ENCODE measurements around the gene ZSWIM9.

Gene ZSWIM9

DNA sequence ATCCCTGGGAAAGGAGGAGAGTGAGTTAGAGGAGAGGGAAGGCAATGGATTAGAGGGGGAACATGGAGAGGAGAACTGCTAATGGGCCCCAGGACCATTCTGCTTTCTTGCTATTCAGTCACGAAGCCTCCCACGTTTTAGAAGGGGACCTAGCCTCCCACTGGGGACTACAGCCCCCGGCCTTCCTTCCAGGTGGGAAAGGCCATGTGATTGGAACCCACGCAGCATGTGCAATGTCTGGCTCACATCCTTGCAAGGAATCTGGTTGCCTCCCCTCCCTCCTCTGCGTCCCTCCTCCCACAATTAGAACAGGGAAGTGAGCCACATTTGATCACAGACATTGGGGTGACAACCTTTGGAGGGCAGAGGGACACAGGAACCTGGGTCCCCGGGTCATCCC lies 37.4 kb upstream of the ZSWIM9 start:
- Histone ChIP-seq H3K27ac (ENCODE audit: extremely low read depth, low read depth, low read length) (no peak overlapping the region), H3K4me3 (ENCODE audit: low read depth, low read length) (no peak overlapping the region), H3K9me3 (ENCODE audit: control insufficient read depth, insufficient read depth, low read depth, low read length) (no peaks in the 10 kb centered on the region), H3K36me3 (ENCODE audit: control insufficient read depth in 2 of 2, insufficient read depth in 1 of 2, low read length in 2 of 2) (peaks cover 30 to 88% of the 10 kb centered on the region in 2 experiments), H3K4me1 (ENCODE audit: control insufficient read depth, insufficient read depth, low read length) (no peaks in the 10 kb centered on the region)
- CTCF ChIA-PET, result interaction anchor here (1.1 kb wide), 1 partner anchor 93 kb away, joined by 3 read pairs; no protein-coding TSS in a partner anchor
- POLR2A ChIA-PET, result no interaction called here
- peak; percentile 75 for TF ChIP-seq EGR2 (tag by site-specific recombination; IDR thresholded peaks at IDR 0.05; ENCODE audit: low read depth)
- peak; percentile 72 for TF ChIP-seq ZFHX2 (tag by site-specific recombination; conservative IDR thresholded peaks at IDR 0.05)
- no peak for TF ChIP-seq ZNF610 (tag by site-specific recombination; IDR thresholded peaks at IDR 0.05; ENCODE audit: borderline replicate concordance)
- no peak for TF ChIP-seq ZNF664 (tag by site-specific recombination; IDR thresholded peaks at IDR 0.05)

GRCh38 chr19:48135411-48135810 lies 35.1 kb upstream of the ZSWIM9 start:
- Histone ChIP-seq H3K4me1 (ENCODE audit: control insufficient read depth, insufficient read depth, low read length) (no peaks in the 10 kb centered on the region), H3K27ac (ENCODE audit: extremely low read depth, low read depth, low read length) (no peak overlapping the region), H3K36me3 (ENCODE audit: control insufficient read depth in 2 of 2, insufficient read depth in 1 of 2, low read length in 2 of 2) (peaks cover 28 to 90% of the 10 kb centered on the region in 2 experiments; a peak in 2 of 3 replicates), H3K9me3 (ENCODE audit: control insufficient read depth, insufficient read depth, low read depth, low read length) (no peaks in the 10 kb centered on the region), H3K4me3 (ENCODE audit: low read depth, low read length) (no peak overlapping the region)
- ChIA-PET POLR2A (interaction anchor here (1.4 kb wide), 1 partner anchor 9 kb away, joined by 3 read pairs; no protein-coding TSS in a partner anchor), CTCF (interaction anchor here (1.0 kb wide), 1 partner anchor 133 kb away, joined by 5 read pairs; no protein-coding TSS in a partner anchor)
- TF ChIP-seq ZNF114 (tag by site-specific recombination; IDR thresholded peaks at IDR 0.05) (no peak), ZNF792 (tag by site-specific recombination; IDR thresholded peaks at IDR 0.05) (no peak), ZNF133 (tag by site-specific recombination; IDR thresholded peaks at IDR 0.05) (no peak), ZNF558 (tag by site-specific recombination; IDR thresholded peaks at IDR 0.05) (no peak), GLIS1 (tag by site-specific recombination; IDR thresholded peaks at IDR 0.05) (no peak), MZF1 (tag by site-specific recombination; IDR thresholded peaks at IDR 0.05; ENCODE audit: borderline replicate concordance) (no peak), ZNF76 (tag by site-specific recombination; IDR thresholded peaks at IDR 0.05; ENCODE audit: borderline replicate concordance, low read depth) (no peak), CTCF (tag by site-specific recombination; IDR thresholded peaks at IDR 0.05) (no peak), ZFP69B (tag by site-specific recombination; IDR thresholded peaks at IDR 0.05) (no peak)

- Histone ChIP-seq H3K27ac (ENCODE audit: extremely low read depth, low read depth, low read length) (no peak overlapping the region), H3K4me1 (ENCODE audit: control insufficient read depth, insufficient read depth, low read length) (no peaks in the 10 kb centered on the region), H3K9me3 (ENCODE audit: control insufficient read depth, insufficient read depth, low read depth, low read length) (no peaks in the 10 kb centered on the region), H3K4me3 (ENCODE audit: low read depth, low read length) (no peak overlapping the region), H3K36me3 (ENCODE audit: control insufficient read depth in 2 of 2, insufficient read depth in 1 of 2, low read length in 2 of 2) (peaks cover 30 to 88% of the 10 kb centered on the region in 2 experiments)
- CTCF ChIA-PET, result no interaction called here
- peak; percentile 67 for TF ChIP-seq ZBTB17 (tag by site-specific recombination; IDR thresholded peaks at IDR 0.05)
- no peak for TF ChIP-seq ZNF600 (tag by site-specific recombination; IDR thresholded peaks at IDR 0.05)
- TF ChIP-seq ZNF23 (tag by site-specific recombination; IDR thresholded peaks at IDR 0.05; ENCODE audit: borderline replicate concordance), result peak; percentile 92
- POLR2A ChIA-PET, result no interaction called here
Measured at GRCh38 chr19:48136547-48136946, 33.9 kb upstream of the ZSWIM9 start.

DNA sequence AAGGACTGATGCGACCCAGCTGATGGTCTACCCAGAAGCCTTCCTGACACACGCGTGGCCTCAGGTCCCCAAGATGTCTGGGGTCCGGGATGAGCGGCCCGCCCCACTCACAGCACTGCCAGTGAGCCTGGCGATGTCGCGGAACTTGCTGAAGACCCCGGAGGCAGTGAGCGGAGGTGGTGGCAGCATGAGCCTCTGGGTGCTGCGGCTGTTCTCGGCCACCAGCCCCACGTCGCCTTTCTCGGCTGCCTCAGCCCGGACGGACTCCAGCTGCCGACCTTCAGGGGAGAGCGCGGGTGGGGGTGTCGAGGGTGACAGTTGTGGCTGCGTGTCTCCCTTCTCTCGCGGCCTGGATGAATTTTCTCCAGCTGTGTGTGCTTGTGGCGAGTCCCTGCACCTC lies 33.1 kb upstream of the ZSWIM9 start:
- peaks cover 32 to 84% of the 10 kb centered on the region in 2 experiments for H3K36me3 ChIP-seq (ENCODE audit: control insufficient read depth in 2 of 2, insufficient read depth in 1 of 2, low read length in 2 of 2)
- CTCF ChIA-PET, result no interaction called here
- H3K27ac ChIP-seq (ENCODE audit: extremely low read depth, low read depth, low read length), result no peak overlapping the region
- no peaks in the 10 kb centered on the region for H3K4me1 ChIP-seq (ENCODE audit: control insufficient read depth, insufficient read depth, low read length)
- H3K9me3 ChIP-seq (ENCODE audit: control insufficient read depth, insufficient read depth, low read depth, low read length), result no peaks in the 10 kb centered on the region
- POLR2A ChIA-PET, result no interaction called here
- no peak overlapping the region for H3K4me3 ChIP-seq (ENCODE audit: low read depth, low read length)
- TF ChIP-seq ZNF521 (tag by site-specific recombination; IDR thresholded peaks at IDR 0.05), result no peak
- no peak for TF ChIP-seq ZFP3 (tag by site-specific recombination; IDR thresholded peaks at IDR 0.05; ENCODE audit: low read depth)
- TF ChIP-seq, protein P1, sequence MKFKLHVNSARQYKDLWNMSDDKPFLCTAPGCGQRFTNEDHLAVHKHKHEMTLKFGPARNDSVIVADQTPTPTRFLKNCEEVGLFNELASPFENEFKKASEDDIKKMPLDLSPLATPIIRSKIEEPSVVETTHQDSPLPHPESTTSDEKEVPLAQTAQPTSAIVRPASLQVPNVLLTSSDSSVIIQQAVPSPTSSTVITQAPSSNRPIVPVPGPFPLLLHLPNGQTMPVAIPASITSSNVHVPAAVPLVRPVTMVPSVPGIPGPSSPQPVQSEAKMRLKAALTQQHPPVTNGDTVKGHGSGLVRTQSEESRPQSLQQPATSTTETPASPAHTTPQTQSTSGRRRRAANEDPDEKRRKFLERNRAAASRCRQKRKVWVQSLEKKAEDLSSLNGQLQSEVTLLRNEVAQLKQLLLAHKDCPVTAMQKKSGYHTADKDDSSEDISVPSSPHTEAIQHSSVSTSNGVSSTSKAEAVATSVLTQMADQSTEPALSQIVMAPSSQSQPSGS (tag by site-specific recombination; IDR thresholded peaks at IDR 0.05; ENCODE audit: low read depth), result no peak
- no peak for TF ChIP-seq GFI1B (tag by site-specific recombination; IDR thresholded peaks at IDR 0.05)
- TF ChIP-seq, protein P2, sequence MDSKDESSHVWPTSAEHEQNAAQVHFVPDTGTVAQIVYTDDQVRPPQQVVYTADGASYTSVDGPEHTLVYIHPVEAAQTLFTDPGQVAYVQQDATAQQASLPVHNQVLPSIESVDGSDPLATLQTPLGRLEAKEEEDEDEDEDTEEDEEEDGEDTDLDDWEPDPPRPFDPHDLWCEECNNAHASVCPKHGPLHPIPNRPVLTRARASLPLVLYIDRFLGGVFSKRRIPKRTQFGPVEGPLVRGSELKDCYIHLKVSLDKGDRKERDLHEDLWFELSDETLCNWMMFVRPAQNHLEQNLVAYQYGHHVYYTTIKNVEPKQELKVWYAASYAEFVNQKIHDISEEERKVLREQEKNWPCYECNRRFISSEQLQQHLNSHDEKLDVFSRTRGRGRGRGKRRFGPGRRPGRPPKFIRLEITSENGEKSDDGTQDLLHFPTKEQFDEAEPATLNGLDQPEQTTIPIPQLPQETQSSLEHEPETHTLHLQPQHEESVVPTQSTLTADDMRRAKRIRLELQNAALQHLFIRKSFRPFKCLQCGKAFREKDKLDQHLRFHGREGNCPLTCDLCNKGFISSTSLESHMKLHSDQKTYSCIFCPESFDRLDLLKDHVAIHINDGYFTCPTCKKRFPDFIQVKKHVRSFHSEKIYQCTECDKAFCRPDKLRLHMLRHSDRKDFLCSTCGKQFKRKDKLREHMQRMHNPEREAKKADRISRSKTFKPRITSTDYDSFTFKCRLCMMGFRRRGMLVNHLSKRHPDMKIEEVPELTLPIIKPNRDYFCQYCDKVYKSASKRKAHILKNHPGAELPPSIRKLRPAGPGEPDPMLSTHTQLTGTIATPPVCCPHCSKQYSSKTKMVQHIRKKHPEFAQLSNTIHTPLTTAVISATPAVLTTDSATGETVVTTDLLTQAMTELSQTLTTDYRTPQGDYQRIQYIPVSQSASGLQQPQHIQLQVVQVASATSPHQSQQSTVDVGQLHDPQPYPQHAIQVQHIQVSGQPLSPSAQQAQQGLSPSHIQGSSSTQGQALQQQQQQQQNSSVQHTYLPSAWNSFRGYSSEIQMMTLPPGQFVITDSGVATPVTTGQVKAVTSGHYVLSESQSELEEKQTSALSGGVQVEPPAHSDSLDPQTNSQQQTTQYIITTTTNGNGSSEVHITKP (tag by site-specific recombination; IDR thresholded peaks at IDR 0.05), result no peak
- TF ChIP-seq ZNF548 (tag by site-specific recombination; IDR thresholded peaks at IDR 0.05), result no peak
- no peak for TF ChIP-seq SCRT2 (tag by site-specific recombination; IDR thresholded peaks at IDR 0.05)
- no peak for TF ChIP-seq ZSCAN30 (tag by site-specific recombination; IDR thresholded peaks at IDR 0.05)

Data from HEK293 (cell line).